Vagina (tissue), 2 donors: Measurements from ENCODE around the gene PORCN. TPM values are rescaled to one million over a fixed set of nuclear protein-coding genes. Genes with fewer than 3 reads are reported as not detected.

ENCODE experiments used
- DNase-seq, 2 donors: peaks; one replicate each; pipeline ENCODE4 v3.0.0-alpha.2; 2017; ENCODE audit errors: extremely low spot score in 2 of 2
- H3K27ac ChIP-seq: fragments of 200-600 bp; sonication (generic); one replicate; pipeline ENCODE4 v1.5.1; 2019
- H3K27me3 ChIP-seq: fragments of 200-600 bp; sonication (generic); one replicate; pipeline ENCODE4 v1.5.1; 2019
- H3K36me3 ChIP-seq, 2 donors: fragments of 200-600 bp; sonication (generic); one replicate each; pipeline ENCODE4 v1.5.1; 2017 to 2019
- H3K4me1 ChIP-seq: fragments of 200-600 bp; sonication (generic); one replicate; pipeline ENCODE4 v1.5.1; 2019
- H3K4me3 ChIP-seq, 2 donors: fragments of 200-600 bp; sonication (generic); 1 replicate in 1 of 2; 2 replicates in 1 of 2; pipeline ENCODE4 v1.5.1; 2016 to 2019
- H3K9me3 ChIP-seq: fragments of 200-600 bp; sonication (generic); one replicate; pipeline ENCODE4 v1.5.1; 2019
- CTCF ChIP-seq, 3 experiments: fragments of 450-650 bp in 2 of 3; fragments of 200-600 bp in 1 of 3; sonication (generic) in 1 of 3; IDR thresholded peaks; one replicate each; pipeline ENCODE4 v1.5.1; 2017 to 2019; ENCODE audit warnings: antibody characterized with exemption in 3 of 3, mild to moderate bottlenecking in 2 of 3, moderate library complexity in 2 of 3
- POLR2A ChIP-seq, 2 donors: fragments of 450-650 bp; IDR thresholded peaks; one replicate each; pipeline ENCODE4 v1.6.1; 2017; ENCODE audit warnings: antibody characterized with exemption in 2 of 2, mild to moderate bottlenecking in 2 of 2, moderate library complexity in 2 of 2
- POLR2AphosphoS5 ChIP-seq, 2 donors: sonication (generic); formaldehyde crosslinking; IDR thresholded peaks; one replicate each; pipeline ENCODE4 v1.9.0; 2017; ENCODE audit warnings: antibody characterized with exemption in 2 of 2, mild to moderate bottlenecking in 2 of 2, low read depth in 1 of 2; ENCODE audit not compliant: insufficient read depth in 1 of 2
- intact Hi-C: fragments of 100-400 bp; cut with DNase I; formaldehyde crosslinking; loops from one replicate; pipeline ENCODE4 v1.15.1; 2023
- total RNA-seq: library from RNA; depleted of rRNA; stranded (reverse); fragments of >200 nt; gene quantifications from one replicate; pipeline ENCODE4 v1.2.3, GENCODE V29; 2016

Gene PORCN
- total RNA-seq, 1 donor from 2014 or later: 15.7 TPM

- Histone ChIP-seq H3K36me3 (no peaks in the 10 kb centered on the region), H3K4me3 (peak overlapping the region; percentile 70), H3K27me3 (no peaks in the 10 kb centered on the region), H3K9me3 (no peaks in the 10 kb centered on the region), H3K4me1 (peaks cover 8% of the 10 kb centered on the region), H3K27ac (peak overlapping the region; percentile 80)
- intact Hi-C loops: no loop called here
- TF ChIP-seq POLR2A (IDR thresholded peaks at IDR 0.05) (no peak), POLR2AphosphoS5 (IDR thresholded peaks at IDR 0.05; ENCODE audit: insufficient read depth in 1 of 2, low read depth in 1 of 2) (no peak), CTCF (IDR thresholded peaks at IDR 0.05) (no peak)
- no peak for DNase-seq
These were observed 33.5 kb upstream of the PORCN start for GRCh38 chrX:48475296-48475695.

GRCh38 chrX:48475774-48476577 lies 32.8 kb upstream of the PORCN start, which contains the start of gene FTSJ1:
TSS of gene FTSJ1 (plus strand) at chrX:48476199. CDS start at chrX:48478048, 1,849 bp downstream.
- no peaks in the 10 kb centered on the region for H3K27me3 ChIP-seq
- H3K4me3 ChIP-seq: peak within 1 kb of the TSS; percentile 70
- DNase-seq: peak in 1 of 2 donors; percentile 91
- H3K9me3 ChIP-seq: no peaks in the 10 kb centered on the region
- no peaks in the 10 kb centered on the region for H3K36me3 ChIP-seq
- intact Hi-C loops: no loop called here
- H3K4me1 ChIP-seq: peaks cover 8% of the 10 kb centered on the region
- peak within 1 kb of the TSS; percentile 80 for H3K27ac ChIP-seq
- TF ChIP-seq CTCF (IDR thresholded peaks at IDR 0.05) (no peak), POLR2A (IDR thresholded peaks at IDR 0.05) (no peak), POLR2AphosphoS5 (IDR thresholded peaks at IDR 0.05; ENCODE audit: insufficient read depth in 1 of 2, low read depth in 1 of 2) (peak; percentile 81 to 86)

- Histone ChIP-seq H3K4me1 (peaks cover 8% of the 10 kb centered on the region), H3K9me3 (no peaks in the 10 kb centered on the region), H3K4me3 (peak overlapping the region; percentile 70), H3K36me3 (no peaks in the 10 kb centered on the region), H3K27ac (peak overlapping the region; percentile 80), H3K27me3 (no peaks in the 10 kb centered on the region)
- TF ChIP-seq POLR2AphosphoS5 (IDR thresholded peaks at IDR 0.05; ENCODE audit: insufficient read depth in 1 of 2, low read depth in 1 of 2): no peak
- no peak for TF ChIP-seq CTCF (IDR thresholded peaks at IDR 0.05)
- no peak for TF ChIP-seq POLR2A (IDR thresholded peaks at IDR 0.05)
- intact Hi-C loops: no loop called here
- no peak for DNase-seq
These were observed 31.9 kb upstream of the PORCN start for GRCh38 chrX:48476919-48477318.

GRCh38 chrX:48477960-48478755 lies 30.6 kb upstream of the PORCN start:
- no peaks in the 10 kb centered on the region for H3K27me3 ChIP-seq
- DNase-seq: no peak
- no peak overlapping the region for H3K4me3 ChIP-seq
- H3K27ac ChIP-seq: no peak overlapping the region
- intact Hi-C loops: no loop called here
- H3K9me3 ChIP-seq: no peaks in the 10 kb centered on the region
- peaks cover 8% of the 10 kb centered on the region for H3K4me1 ChIP-seq
- TF ChIP-seq POLR2AphosphoS5 (IDR thresholded peaks at IDR 0.05; ENCODE audit: insufficient read depth in 1 of 2, low read depth in 1 of 2) (no peak), POLR2A (IDR thresholded peaks at IDR 0.05) (no peak), CTCF (IDR thresholded peaks at IDR 0.05) (no peak)
- no peaks in the 10 kb centered on the region for H3K36me3 ChIP-seq
